ENCODE data around the gene GGNBP2. TPM values are rescaled to one million over a fixed set of nuclear protein-coding genes. Genes with fewer than 3 reads are reported as not detected.

Gene GGNBP2
- total RNA-seq, 3 donors from 2014 or later: 60.6 to 85.5 (median 84.0) TPM

DNA sequence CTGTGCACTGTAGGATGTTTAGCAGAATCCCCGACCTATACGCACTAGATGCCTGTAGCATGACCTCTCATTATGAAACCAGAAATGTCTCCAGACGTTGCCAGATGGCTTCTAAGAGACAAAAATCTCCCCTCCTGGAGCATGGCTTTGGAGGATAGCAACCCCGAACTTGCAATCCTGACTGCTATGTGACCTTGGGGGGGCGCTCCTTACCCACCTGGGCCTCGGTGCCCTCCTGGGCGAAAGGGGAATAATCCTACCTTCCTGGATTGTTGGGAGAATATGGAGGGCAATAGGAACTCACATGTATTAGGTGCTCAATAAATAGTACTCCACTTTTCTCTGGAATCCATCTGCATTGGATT, 64.8 kb downstream of the GGNBP2 start:
- no peaks in the 10 kb centered on the region for H3K9me3 ChIP-seq
- intact Hi-C loops (cut with DNase I; ENCODE audit: low total_unique reads): loop anchor here (5.0 kb wide), 1 partner anchor 1708 kb away; no protein-coding TSS in a partner anchor
- H3K27ac ChIP-seq: no peak overlapping the region
- TF ChIP-seq, protein P1, sequence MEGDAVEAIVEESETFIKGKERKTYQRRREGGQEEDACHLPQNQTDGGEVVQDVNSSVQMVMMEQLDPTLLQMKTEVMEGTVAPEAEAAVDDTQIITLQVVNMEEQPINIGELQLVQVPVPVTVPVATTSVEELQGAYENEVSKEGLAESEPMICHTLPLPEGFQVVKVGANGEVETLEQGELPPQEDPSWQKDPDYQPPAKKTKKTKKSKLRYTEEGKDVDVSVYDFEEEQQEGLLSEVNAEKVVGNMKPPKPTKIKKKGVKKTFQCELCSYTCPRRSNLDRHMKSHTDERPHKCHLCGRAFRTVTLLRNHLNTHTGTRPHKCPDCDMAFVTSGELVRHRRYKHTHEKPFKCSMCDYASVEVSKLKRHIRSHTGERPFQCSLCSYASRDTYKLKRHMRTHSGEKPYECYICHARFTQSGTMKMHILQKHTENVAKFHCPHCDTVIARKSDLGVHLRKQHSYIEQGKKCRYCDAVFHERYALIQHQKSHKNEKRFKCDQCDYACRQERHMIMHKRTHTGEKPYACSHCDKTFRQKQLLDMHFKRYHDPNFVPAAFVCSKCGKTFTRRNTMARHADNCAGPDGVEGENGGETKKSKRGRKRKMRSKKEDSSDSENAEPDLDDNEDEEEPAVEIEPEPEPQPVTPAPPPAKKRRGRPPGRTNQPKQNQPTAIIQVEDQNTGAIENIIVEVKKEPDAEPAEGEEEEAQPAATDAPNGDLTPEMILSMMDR (IDR thresholded peaks at IDR 0.05): no peak
- TF ChIP-seq POLR2A (IDR thresholded peaks at IDR 0.05): no peak
- TF ChIP-seq POLR2AphosphoS5 (IDR thresholded peaks at IDR 0.05): no peak
- H3K4me3 ChIP-seq: no peak overlapping the region
- DNase-seq (ENCODE audit: low spot score in 2 of 2): no peak
- no peaks in the 10 kb centered on the region for H3K36me3 ChIP-seq
- H3K4me1 ChIP-seq: no peaks in the 10 kb centered on the region
- no peaks in the 10 kb centered on the region for H3K27me3 ChIP-seq

DNA sequence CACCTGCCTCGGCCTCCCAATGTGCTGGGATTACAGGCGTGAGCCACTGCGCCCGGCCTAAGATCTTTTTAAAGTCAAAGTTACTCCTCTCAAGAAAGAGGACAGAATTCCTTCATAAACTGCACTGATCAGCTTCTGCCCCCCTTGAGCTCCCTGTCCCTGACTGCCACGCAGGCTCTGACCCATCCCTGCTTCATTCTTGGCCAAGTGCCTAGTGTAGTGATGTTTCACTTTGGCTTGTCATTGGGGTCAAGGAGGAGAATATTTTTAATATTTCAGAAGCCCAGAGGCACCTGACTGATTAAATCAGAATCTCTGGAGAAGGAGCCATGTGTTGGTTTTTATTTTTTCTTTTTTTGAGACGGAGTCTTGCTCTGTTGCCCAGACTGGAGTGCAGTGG, 65.8 kb downstream of the GGNBP2 start:
- Histone ChIP-seq H3K4me1 (no peaks in the 10 kb centered on the region), H3K27ac (no peak overlapping the region), H3K36me3 (no peaks in the 10 kb centered on the region), H3K27me3 (no peaks in the 10 kb centered on the region), H3K9me3 (no peaks in the 10 kb centered on the region), H3K4me3 (no peak overlapping the region)
- intact Hi-C loops (cut with DNase I; ENCODE audit: low total_unique reads): no loop called here
- TF ChIP-seq, protein P1 (IDR thresholded peaks at IDR 0.05): no peak
- no peak for TF ChIP-seq POLR2AphosphoS5 (IDR thresholded peaks at IDR 0.05)
- TF ChIP-seq POLR2A (IDR thresholded peaks at IDR 0.05): no peak
- DNase-seq (ENCODE audit: low spot score in 2 of 2): no peak

DNA sequence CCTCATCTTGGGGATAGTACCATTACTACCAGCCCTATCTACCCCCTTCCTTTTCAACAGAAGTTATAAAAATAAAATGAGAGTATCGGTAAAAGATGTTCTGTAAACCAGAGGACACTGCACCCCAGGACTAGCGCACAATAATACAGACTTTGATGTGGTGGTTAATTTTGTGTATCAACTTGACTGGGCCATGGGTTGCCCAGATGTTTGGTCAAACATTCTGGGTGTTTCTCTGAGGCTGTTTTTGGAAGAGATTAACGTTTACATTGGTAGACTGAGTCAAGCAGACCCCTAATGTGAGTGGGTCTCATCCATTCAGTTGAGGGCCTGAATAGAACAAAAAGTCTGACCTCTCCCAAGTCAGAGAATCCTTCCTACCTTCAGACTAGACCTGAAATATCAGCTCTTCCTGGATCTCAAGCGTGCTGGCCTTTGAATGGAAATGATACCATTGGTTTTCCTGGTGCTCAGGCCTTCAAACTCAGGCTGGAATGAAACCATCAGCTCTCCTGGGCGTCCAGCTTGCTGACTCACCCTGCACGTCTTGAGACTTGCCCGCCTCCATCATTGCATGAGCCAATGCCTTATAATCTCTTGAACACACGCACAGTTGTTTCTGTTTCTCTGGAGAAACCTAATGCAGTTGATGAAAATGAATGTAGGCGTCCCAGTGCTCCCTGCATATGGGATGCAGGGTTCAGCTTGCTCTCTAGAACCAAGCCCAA, 66.8 kb downstream of the GGNBP2 start:
- DNase-seq (ENCODE audit: low spot score in 2 of 2): no peak
- H3K27ac ChIP-seq: no peak overlapping the region
- H3K27me3 ChIP-seq: no peaks in the 10 kb centered on the region
- no peaks in the 10 kb centered on the region for H3K36me3 ChIP-seq
- no peak overlapping the region for H3K4me3 ChIP-seq
- H3K4me1 ChIP-seq: no peaks in the 10 kb centered on the region
- no peak for TF ChIP-seq POLR2AphosphoS5 (IDR thresholded peaks at IDR 0.05)
- TF ChIP-seq, protein P1 (IDR thresholded peaks at IDR 0.05): no peak
- no peak for TF ChIP-seq POLR2A (IDR thresholded peaks at IDR 0.05)
- intact Hi-C loops (cut with DNase I; ENCODE audit: low total_unique reads): no loop called here
- H3K9me3 ChIP-seq: no peaks in the 10 kb centered on the region

DNA sequence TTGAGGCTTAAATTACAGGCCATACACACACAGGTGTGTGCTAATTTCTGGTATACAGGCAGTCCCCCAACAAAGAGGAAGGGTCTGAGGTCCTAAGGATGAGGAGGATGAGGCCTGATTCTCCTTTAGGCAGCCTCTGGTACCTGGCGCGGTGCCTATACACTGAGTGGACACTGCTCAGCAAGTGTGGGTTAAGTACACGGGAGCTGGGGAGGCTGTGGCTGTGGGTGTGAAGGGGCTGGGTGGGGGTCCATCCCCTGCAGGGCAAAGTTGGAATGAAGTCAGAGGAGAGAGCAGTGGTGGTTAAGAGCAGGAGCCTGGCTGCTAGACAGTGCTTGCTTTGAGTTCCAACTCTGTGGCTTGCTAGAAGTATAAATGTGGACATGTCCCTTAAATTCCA, 67.6 kb downstream of the GGNBP2 start:
- no peak for TF ChIP-seq POLR2AphosphoS5 (IDR thresholded peaks at IDR 0.05)
- TF ChIP-seq, protein P1 (IDR thresholded peaks at IDR 0.05): no peak
- no peak for TF ChIP-seq POLR2A (IDR thresholded peaks at IDR 0.05)
- H3K36me3 ChIP-seq: no peaks in the 10 kb centered on the region

DNA sequence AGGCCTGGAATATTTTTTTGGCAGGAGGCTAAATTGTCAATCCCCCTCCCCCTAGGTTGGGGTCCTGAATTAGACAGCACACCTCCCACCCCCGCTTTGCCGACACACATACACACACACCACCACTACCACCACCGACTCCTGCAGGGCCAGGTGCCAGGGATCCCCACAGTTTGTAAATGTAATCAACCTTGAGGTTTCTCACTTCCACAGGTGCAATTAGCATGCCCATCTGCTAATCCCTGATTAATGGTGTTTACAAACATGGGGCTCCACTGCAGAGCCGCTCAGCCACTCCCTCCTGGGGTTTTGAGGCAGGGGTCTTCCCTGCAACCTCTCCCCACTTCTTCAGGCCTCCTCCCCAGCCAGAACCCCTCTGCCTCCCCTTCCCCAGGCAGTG, 68.4 kb downstream of the GGNBP2 start:
- Histone ChIP-seq H3K4me3 (no peak overlapping the region), H3K9me3 (no peaks in the 10 kb centered on the region), H3K4me1 (no peaks in the 10 kb centered on the region), H3K36me3 (no peaks in the 10 kb centered on the region), H3K27ac (no peak overlapping the region), H3K27me3 (no peaks in the 10 kb centered on the region)
- TF ChIP-seq, protein P1 (IDR thresholded peaks at IDR 0.05): no peak
- no peak for TF ChIP-seq POLR2AphosphoS5 (IDR thresholded peaks at IDR 0.05)
- TF ChIP-seq POLR2A (IDR thresholded peaks at IDR 0.05): no peak
- no peak for DNase-seq (ENCODE audit: low spot score in 2 of 2)
- intact Hi-C loops (cut with DNase I; ENCODE audit: low total_unique reads): no loop called here

More for the DNA sequence above, 67.6 kb downstream of the GGNBP2 start:
- no peak overlapping the region for H3K4me3 ChIP-seq
- no peaks in the 10 kb centered on the region for H3K9me3 ChIP-seq
- no peaks in the 10 kb centered on the region for H3K27me3 ChIP-seq
- H3K4me1 ChIP-seq: no peaks in the 10 kb centered on the region
- DNase-seq (ENCODE audit: low spot score in 2 of 2): no peak
- H3K27ac ChIP-seq: no peak overlapping the region
- intact Hi-C loops (cut with DNase I; ENCODE audit: low total_unique reads): no loop called here
